Kidney epithelial cell (primary cell): ENCODE results near the gene HDAC7. TPM values are rescaled to one million over a fixed set of nuclear protein-coding genes. Genes with fewer than 3 reads are reported as not detected.
A peak's percentile ranks its signal among the peaks of the same experiment; 100 is the strongest.
"Not testable (repeated sequence)": the region's sequence is repeated elsewhere in the genome, so short reads cannot be mapped to it uniquely, and the experiment has no call there.

Experiments used
- DNase-seq: peaks from one replicate; pipeline ENCODE4 v3.0.0-alpha.2; 2010; ENCODE audit warnings: low read depth
- H3K27me3 ChIP-seq: 2 replicates; pipeline ENCODE4 v1.6.0; 2011; ENCODE audit warnings: low read length; ENCODE audit not compliant: control insufficient read depth, insufficient read depth
- H3K36me3 ChIP-seq: 2 replicates; pipeline ENCODE4 v1.5.1; 2011; ENCODE audit warnings: low read length; ENCODE audit not compliant: control insufficient read depth, insufficient read depth
- H3K4me3 ChIP-seq: 2 replicates; pipeline ENCODE4 v1.5.1; 2011; ENCODE audit warnings: low read depth, mild to moderate bottlenecking, control low read depth, low read length
- CTCF ChIP-seq: IDR thresholded peaks from 2 replicates; pipeline ENCODE4 v1.5.1; 2011; ENCODE audit warnings: mild to moderate bottlenecking, moderate library complexity, low read length, control low read depth, inconsistent platforms; ENCODE audit not compliant: insufficient read depth, poor library complexity, severe bottlenecking
- total RNA-seq: library from RNA; depleted of rRNA; stranded (reverse); fragments of >200 nt; gene quantifications from 2 replicates; pipeline ENCODE4 v1.2.3, GENCODE V29; 2015

HDAC7 gene
- total RNA-seq, 1 donor from 2014 or later = 52.1 TPM

DNA sequence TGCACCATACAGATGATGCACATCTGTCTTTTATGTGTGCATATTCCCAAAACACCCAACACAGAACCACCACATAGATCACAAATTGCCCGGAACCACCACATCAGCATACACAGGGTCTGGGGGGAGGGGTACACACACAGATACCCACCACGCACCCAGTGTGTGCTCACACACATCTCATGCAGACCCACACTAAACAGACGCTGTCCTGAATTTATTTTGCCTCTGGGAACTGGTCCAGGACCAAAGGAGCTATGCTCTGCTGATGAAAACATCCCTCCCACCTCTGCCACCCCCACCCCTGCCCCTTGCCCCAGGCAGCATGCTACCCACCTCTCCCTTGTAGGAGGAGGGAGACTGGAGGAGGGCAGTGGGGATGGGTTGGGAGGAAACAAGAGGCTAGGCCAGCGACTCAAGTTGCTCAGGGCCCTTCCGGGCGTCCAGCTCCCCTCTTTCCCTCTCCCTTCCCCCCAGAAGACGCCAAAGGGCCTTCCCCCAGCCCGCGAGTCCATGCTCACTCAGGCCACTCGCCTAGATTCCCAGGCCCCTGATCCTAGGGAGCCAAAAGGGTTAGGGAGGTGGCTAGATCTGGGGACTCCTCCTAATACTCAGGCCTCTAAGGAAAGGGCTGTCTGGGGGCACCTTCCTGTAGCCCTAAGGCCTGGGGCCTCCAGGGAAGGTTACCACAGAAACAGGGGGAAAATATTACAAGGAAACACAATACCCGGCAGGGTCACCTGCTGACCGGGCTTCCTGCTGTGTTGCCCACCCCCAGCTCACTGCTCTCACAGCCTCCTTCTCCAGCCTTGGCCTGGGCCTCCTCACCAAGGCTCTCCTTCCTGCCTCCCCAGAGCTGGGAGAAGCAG lies 3.1 kb downstream of the HDAC7 start:
- DNase-seq = no peak
- Histone ChIP-seq H3K36me3 (no peaks in the 10 kb centered on the region), H3K4me3 (peak overlapping the region; percentile 10), H3K27me3 (no peaks in the 10 kb centered on the region)
- no peak for TF ChIP-seq CTCF

GRCh38 chr12:47815447-47815846 lies 4.3 kb downstream of the HDAC7 start:
- not testable (repeated sequence) for H3K36me3 ChIP-seq, DNase-seq

DNA sequence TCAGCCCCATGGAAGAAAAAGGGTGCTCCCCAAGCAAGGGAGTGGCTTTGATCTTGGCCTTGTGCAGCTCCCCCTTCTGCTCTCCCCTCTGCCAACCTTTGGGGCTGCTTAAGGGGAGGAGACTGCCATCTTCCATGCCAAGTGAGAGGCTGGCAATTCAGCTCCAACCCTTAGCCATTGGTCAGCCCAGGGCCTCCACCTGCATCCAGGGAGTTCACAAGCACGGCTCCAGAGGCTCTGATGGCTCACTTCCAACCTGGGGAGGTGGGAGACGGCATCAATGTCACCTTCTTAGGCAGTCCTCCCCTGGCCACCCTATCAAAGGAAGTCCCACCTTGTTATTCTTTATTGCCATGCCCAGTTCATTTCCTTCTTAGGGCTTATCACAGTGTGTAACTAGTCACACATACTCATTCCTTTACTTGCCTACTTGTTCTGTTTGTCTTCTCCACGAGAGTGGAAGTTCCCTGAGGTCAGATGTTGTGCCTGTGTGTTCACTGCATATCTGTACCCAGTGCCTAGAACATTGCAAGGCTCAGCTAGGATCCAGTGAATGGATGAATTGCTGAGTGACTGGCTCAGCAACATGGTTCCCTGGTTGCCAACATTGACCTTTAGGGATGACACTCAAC lies 5.0 kb downstream of the HDAC7 start:
- Histone ChIP-seq H3K4me3 (no peak overlapping the region), H3K27me3 (no peaks in the 10 kb centered on the region), H3K36me3 (no peaks in the 10 kb centered on the region)
- TF ChIP-seq CTCF = no peak
- DNase-seq = no peak

More at GRCh38 chr12:47815447-47815846, 4.3 kb downstream of the HDAC7 start:
- not testable (repeated sequence) for H3K27me3 ChIP-seq, H3K4me3 ChIP-seq

- Histone ChIP-seq H3K36me3 (no peaks in the 10 kb centered on the region), H3K4me3 (no peak overlapping the region), H3K27me3 (no peaks in the 10 kb centered on the region)
- DNase-seq = no peak
- no peak for TF ChIP-seq CTCF
Measured at GRCh38 chr12:47813511-47814196, 6.0 kb downstream of the HDAC7 start.

GRCh38 chr12:47812797-47813510 lies 6.7 kb downstream of the HDAC7 start:
- Histone ChIP-seq H3K36me3 (no peaks in the 10 kb centered on the region), H3K27me3 (no peaks in the 10 kb centered on the region), H3K4me3 (no peak overlapping the region)
- TF ChIP-seq CTCF = no peak
- no peak for DNase-seq
